Calu3 (cell line): ENCODE results near the gene CRTAC1. TPM values are rescaled to one million over a fixed set of nuclear protein-coding genes. Genes with fewer than 3 reads are reported as not detected.
"Not testable (repeated sequence)": the region's sequence is repeated elsewhere in the genome, so short reads cannot be mapped to it uniquely, and the experiment has no call there.

ENCODE experiments used
- BruUV-seq: library from RNA; stranded (reverse); fragments of 400-500 nt; replicated peaks from 2 replicates; lab custom pipeline; 2021; lab: Mats Ljungman, UMichigan
- CTCF ChIA-PET: fragments of 300-600 bp; sonication (Branson Sonifier 250); formaldehyde crosslinking; loops from one replicate; lab custom pipeline; 2022; ENCODE audit warnings: antibody characterized with exemption; lab: Charles Lee
- DNase-seq: peaks from one replicate; pipeline ENCODE4 v3.0.0; 2022
- H3K27ac Mint-ChIP-seq: one replicate; pipeline ENCODE4 v1.8.0; 2022; ENCODE audit warnings: mixed read lengths; ENCODE audit not compliant: unreplicated experiment
- H3K27me3 Mint-ChIP-seq: one replicate; pipeline ENCODE4 v1.8.0; 2022; ENCODE audit warnings: mixed read lengths; ENCODE audit not compliant: unreplicated experiment
- H3K36me3 Mint-ChIP-seq: one replicate; pipeline ENCODE4 v1.8.0; 2022; ENCODE audit warnings: mild to moderate bottlenecking, moderate library complexity, mixed read lengths; ENCODE audit not compliant: insufficient read depth, unreplicated experiment
- H3K4me1 Mint-ChIP-seq: one replicate; pipeline ENCODE4 v1.8.0; 2022; ENCODE audit warnings: mild to moderate bottlenecking, low read depth, mixed read lengths; ENCODE audit not compliant: unreplicated experiment
- H3K4me3 Mint-ChIP-seq: one replicate; pipeline ENCODE4 v1.8.0; 2022; ENCODE audit warnings: mild to moderate bottlenecking, low read depth, moderate library complexity, mixed read lengths; ENCODE audit not compliant: unreplicated experiment
- H3K9me3 Mint-ChIP-seq: one replicate; pipeline ENCODE4 v1.8.0; 2022; ENCODE audit warnings: low read depth, mixed read lengths; ENCODE audit not compliant: unreplicated experiment
- CTCF ChIP-seq: fragments of 200-600 bp; IDR thresholded peaks from one replicate; pipeline ENCODE4 v1.8.0; 2022; ENCODE audit warnings: antibody characterized with exemption; ENCODE audit not compliant: unreplicated experiment
- intact Hi-C: fragments of 100-400 bp; cut with micrococcal nuclease; formaldehyde crosslinking; loops from one replicate; pipeline ENCODE4 v1.10.0; 2022; ENCODE audit not compliant: unreplicated experiment
- total RNA-seq: library from RNA; stranded (reverse); gene quantifications from 2 replicates; pipeline ENCODE4 v1.2.3, GENCODE V29; 2022

CRTAC1 gene
- total RNA-seq, 1 experiment from 2014 or later: not detected

GRCh38 chr10:97849687-97850402, 180.6 kb downstream of the CRTAC1 start, which contains the start of gene GOLGA7B:
Gene GOLGA7B (plus strand): TSS chr10:97849843. CDS start chr10:97850304, 461 bp downstream.
- Mint-ChIP-seq H3K9me3 (no peaks in the 10 kb centered on the region), H3K27me3 (no peaks in the 10 kb centered on the region), H3K4me1 (peaks cover 9% of the 10 kb centered on the region), H3K27ac (peak within 1 kb of the TSS; percentile 63), H3K36me3 (peaks cover 15% of the 10 kb centered on the region), H3K4me3 (peak within 1 kb of the TSS; percentile 79)
- CTCF ChIA-PET: interaction anchor here (0.7 to 1.2 kb wide), 2 partner anchors 12 to 1481 kb away, joined by 3 to 4 read pairs; no protein-coding TSS in a partner anchor
- no peak for TF ChIP-seq CTCF
- BruUV-seq: no TSS peak
- intact Hi-C loops: no loop called here
- peak; percentile 59 for DNase-seq

GRCh38 chr10:97849103-97849686, 181.2 kb downstream of the CRTAC1 start:
- TF ChIP-seq CTCF: no peak
- no peaks in the 10 kb centered on the region for H3K27me3 Mint-ChIP-seq
- peak; percentile 72 for DNase-seq
- BruUV-seq: no TSS peak
- peak overlapping the region; percentile 63 for H3K27ac Mint-ChIP-seq
- peaks cover 15% of the 10 kb centered on the region for H3K36me3 Mint-ChIP-seq
- H3K4me3 Mint-ChIP-seq: peak overlapping the region; percentile 79
- CTCF ChIA-PET: interaction anchor here (0.6 to 1.2 kb wide), 3 partner anchors 12 to 1482 kb away, joined by 3 to 6 read pairs (median 4); no protein-coding TSS in a partner anchor
- H3K9me3 Mint-ChIP-seq: no peaks in the 10 kb centered on the region
- H3K4me1 Mint-ChIP-seq: peaks cover 2% of the 10 kb centered on the region
- intact Hi-C loops: no loop called here

GRCh38 chr10:97844678-97845077, 185.7 kb downstream of the CRTAC1 start:
- intact Hi-C loops: no loop called here
- CTCF ChIA-PET: no interaction called here
- DNase-seq: no peak
- H3K36me3 Mint-ChIP-seq: peaks cover 15% of the 10 kb centered on the region
- no peak overlapping the region for H3K27ac Mint-ChIP-seq
- no peaks in the 10 kb centered on the region for H3K27me3 Mint-ChIP-seq
- BruUV-seq: no TSS peak
- no peaks in the 10 kb centered on the region for H3K9me3 Mint-ChIP-seq
- peaks cover 21% of the 10 kb centered on the region for H3K4me1 Mint-ChIP-seq
- TF ChIP-seq CTCF: no peak
- no peak overlapping the region for H3K4me3 Mint-ChIP-seq

DNA sequence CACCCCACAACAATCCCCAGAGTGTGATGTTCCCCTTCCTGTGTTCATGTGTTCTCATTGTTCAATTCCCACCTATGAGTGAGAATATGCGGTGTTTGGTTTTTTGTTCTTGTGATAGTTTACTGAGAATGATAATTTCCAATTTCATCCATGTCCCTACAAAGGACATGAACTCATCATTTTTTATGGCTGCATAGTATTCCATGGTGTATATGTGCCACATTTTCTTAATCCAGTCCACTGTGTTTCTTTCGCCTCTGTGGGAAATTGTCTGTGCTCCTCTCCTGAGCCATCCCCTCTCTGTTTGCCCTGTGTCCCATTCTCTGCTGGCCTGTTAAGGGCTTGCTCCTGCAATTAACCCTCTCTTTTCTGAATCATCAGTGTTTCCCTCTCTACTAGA, 186.4 kb downstream of the CRTAC1 start:
- BruUV-seq, DNase-seq, H3K27ac Mint-ChIP-seq, intact Hi-C loops, H3K9me3 Mint-ChIP-seq, H3K36me3 Mint-ChIP-seq, H3K4me3 Mint-ChIP-seq, CTCF ChIA-PET, H3K27me3 Mint-ChIP-seq: not testable (repeated sequence)
- H3K4me1 Mint-ChIP-seq: peaks cover 25% of the 10 kb centered on the region
